22Rv1 (cell line): ENCODE measurements around the gene HOXA13.

Experiments
- ZFX ChIP-seq: fragments of 450-650 bp; IDR thresholded peaks from 2 replicates; pipeline ENCODE4 v1.6.1; 2017; ENCODE audit warnings: antibody characterized with exemption, borderline replicate concordance
- TF ChIP-seq, protein P1 (sequence below): fragments of 450-650 bp; IDR thresholded peaks from 2 replicates; pipeline ENCODE4 v1.5.1; 2017; ENCODE audit warnings: mild to moderate bottlenecking

DNA sequence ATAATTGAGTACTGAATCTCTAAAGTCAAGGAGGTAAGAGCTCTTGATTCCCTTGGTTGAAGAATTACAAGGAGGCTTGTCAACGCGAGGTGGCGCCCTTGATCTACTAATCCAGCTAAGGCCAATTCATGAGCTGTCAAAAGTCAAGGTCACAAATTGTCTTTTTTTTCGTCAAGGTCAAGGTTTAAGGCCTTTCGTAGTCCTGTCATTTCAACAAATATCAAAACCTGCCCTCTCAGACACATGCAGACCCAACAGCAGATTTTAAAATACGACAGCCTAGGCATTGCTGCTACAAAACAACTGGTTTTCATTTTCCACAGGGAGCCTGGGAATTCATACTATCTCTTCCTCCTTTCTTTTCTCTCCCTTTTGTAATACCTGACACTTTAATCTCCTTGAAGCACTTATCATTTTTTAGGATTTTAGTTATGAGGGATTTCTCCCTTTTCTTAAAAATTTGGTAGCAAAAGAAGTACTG, 3.6 kb downstream of the HOXA13 start:
- TF ChIP-seq, protein P1, sequence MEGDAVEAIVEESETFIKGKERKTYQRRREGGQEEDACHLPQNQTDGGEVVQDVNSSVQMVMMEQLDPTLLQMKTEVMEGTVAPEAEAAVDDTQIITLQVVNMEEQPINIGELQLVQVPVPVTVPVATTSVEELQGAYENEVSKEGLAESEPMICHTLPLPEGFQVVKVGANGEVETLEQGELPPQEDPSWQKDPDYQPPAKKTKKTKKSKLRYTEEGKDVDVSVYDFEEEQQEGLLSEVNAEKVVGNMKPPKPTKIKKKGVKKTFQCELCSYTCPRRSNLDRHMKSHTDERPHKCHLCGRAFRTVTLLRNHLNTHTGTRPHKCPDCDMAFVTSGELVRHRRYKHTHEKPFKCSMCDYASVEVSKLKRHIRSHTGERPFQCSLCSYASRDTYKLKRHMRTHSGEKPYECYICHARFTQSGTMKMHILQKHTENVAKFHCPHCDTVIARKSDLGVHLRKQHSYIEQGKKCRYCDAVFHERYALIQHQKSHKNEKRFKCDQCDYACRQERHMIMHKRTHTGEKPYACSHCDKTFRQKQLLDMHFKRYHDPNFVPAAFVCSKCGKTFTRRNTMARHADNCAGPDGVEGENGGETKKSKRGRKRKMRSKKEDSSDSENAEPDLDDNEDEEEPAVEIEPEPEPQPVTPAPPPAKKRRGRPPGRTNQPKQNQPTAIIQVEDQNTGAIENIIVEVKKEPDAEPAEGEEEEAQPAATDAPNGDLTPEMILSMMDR = peak; percentile 93
- no peak for TF ChIP-seq ZFX
